Stimulated activated CD4-positive, alpha-beta T cell treated with anti-CD3 and anti-CD28 coated beads, Interleukin-4, amount 100 ng/mL, for 4 hours (primary cell): ENCODE data around the gene GAP43.

Source experiments
- DNase-seq, 2 experiments: peaks; one replicate each; pipeline ENCODE4 v3.0.0-alpha.2; 2020

Gene GAP43

DNA sequence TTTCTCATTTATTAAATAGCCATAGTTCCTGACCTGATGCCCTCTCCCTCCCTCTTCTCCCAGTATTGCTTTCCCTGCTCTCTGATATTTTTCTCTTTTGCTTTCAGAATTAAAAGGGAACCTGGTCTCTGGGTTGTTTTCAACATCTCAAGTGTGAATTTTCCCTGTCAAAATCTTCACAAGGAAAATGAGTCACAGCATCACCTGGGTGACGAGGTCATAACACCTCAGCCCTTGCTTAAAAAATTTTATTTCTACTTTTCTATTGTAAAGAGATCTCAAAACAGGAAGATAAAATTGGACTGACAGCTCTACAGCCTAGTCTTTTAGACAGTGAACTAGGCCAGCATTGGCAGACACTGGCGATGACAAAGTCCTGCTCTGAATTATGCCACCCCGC is 40.1 kb downstream of the GAP43 start:
- DNase-seq, result no peak

DNA sequence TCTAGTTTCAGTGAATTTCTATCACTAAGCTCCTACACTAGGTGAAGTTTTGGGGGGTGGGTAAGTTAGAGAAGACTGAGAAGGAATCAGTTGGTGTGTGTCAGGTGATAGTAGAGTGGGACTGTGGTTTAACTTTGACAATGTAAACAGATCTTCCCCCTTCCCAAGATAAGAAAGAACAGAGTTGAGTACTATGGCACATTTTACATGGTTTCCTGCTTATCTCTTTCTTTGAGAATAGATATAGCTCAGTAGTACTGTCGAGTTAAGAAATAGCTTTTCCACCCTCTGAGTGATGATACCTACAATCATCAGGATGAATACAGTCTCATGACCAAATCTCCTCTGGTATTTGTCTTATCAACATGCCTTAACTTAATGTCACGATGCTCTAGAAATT is 42.8 kb downstream of the GAP43 start:
- DNase-seq, result no peak

DNA sequence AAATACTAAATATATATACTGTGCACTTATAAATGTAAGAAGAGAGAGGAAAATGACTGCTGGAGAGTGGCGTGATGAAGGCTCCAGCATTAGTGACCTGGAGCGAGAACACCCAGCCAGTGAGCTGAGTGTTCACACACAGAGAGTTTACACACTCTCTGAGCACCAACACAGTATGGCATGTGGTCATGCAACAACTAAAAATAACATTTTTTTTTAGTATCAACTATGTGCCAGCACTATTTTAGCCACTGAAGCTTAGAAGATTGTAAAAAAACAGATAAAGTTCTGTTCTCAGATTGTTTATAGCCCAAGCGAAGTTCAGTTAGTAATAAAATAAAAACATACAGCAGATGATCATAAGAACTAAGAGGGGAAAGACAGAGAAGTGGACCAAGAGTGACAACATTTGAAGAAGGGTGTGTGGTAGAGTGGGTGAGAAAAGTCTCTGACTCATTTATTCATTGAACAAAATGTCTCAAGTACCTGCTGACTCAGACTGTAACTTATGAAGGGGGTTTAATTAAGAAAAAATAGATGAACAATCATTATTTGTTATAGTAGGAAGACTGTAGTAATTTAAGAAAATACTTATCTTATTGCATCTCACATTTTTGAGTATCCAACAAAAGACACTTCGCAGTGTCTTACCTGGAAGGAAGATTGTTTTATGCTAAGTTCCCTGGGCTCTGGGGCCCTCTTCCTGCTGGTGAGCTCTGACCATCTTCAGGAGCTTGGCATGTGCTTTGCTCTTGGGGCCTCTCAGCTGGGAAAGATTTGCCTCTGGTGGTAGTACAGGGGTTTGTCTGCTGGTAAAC is 43.8 kb downstream of the GAP43 start:
- no peak for DNase-seq

DNA sequence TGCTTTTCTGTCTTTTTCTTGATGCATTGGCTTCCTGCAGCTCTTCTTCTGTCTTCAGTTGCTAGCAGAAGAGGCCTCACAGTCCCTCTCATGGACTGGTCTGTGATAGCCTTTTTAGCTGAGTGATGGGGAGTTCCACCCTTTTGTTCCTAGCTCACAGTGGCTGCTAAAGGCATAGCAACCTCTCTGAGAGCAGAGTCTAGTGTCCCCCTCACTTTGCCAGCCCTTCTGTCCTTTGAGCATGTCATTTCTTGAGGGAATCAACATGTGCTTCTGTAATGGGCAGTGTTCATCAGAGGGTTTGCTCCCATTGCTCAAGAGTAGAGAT is 44.4 kb downstream of the GAP43 start:
- DNase-seq, result no peak

DNA sequence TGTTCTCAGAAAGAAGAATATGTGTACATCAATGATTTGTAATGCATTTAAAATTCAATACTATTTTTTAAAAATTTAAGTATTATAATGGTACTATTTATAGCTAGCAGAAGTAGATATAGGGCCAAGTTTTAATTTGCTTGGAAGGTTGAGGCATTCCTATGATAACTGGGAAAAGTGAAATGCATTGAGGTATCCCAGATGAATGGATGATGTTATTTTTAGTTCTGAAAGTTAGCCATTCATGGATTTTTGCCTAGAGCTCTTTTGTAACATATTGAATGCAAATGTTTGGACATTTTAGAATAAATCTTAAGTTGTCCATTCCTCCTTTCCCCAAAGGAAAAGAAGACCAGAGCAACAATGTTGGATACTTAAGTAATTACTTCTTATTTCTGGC is 47.6 kb downstream of the GAP43 start:
- DNase-seq, result no peak

DNA sequence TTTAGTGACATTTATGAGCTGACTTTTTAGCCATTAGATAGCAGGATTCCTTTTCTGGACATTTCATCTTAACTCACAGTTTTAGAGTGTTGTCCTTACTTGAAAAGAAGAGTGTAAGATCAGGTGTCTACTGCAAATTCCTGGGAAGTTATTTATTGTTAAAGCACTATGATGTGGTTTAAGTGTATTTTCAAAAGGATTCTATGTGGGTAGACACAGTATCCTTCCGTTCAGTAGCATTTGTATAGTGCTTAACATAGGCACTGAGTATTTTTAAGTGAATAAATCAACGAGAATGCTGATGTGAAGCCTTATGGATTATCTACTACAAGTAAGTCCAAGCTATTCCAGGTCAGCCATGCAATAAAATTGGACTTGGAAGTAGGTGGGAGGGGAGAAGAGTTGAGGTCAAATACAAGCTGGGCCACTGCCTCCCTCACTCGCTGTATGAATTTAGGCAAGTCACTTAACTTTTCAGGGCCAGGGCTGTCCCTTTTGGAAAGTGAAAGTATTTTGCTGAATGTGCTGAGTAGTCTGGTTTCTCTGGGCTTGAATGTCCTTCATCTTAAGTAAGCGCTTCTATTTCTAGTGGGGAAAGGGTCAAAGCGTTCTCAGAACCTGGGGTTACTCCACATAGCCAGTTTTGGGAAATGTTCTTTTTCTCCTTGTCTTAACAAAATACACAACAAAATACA is 48.6 kb downstream of the GAP43 start:
- DNase-seq, result no peak

DNA sequence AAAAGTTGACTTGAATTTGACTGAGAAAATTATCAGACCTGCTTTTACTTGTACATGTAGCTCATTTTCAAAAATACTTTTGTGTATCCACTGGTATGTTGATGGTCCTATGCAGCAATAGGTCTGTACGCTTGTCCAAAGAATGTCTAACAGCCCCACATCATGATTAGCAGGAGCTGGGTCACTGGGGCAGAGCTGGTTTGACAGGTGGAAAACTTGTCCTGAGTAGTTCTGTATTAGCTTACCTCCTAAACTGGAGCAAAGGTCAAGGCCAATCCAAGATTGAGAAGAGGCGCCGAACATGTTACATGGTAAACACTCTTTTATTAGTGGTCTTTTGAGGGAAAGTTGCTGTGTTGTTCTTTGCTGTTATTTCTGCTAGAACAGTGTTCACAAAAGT is 50.6 kb downstream of the GAP43 start:
- no peak for DNase-seq

DNA sequence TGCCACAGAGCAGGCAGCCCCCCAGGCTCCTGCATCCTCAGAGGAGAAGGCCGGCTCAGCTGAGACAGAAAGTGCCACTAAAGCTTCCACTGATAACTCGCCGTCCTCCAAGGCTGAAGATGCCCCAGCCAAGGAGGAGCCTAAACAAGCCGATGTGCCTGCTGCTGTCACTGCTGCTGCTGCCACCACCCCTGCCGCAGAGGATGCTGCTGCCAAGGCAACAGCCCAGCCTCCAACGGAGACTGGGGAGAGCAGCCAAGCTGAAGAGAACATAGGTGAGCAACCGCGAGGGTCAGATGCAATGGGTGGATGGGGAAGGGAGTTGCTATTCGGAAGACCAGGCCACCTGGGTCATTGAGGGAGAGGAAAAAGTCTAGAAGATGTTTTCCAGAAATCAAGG is 53.0 kb downstream of the GAP43 start:
- no peak for DNase-seq

DNA sequence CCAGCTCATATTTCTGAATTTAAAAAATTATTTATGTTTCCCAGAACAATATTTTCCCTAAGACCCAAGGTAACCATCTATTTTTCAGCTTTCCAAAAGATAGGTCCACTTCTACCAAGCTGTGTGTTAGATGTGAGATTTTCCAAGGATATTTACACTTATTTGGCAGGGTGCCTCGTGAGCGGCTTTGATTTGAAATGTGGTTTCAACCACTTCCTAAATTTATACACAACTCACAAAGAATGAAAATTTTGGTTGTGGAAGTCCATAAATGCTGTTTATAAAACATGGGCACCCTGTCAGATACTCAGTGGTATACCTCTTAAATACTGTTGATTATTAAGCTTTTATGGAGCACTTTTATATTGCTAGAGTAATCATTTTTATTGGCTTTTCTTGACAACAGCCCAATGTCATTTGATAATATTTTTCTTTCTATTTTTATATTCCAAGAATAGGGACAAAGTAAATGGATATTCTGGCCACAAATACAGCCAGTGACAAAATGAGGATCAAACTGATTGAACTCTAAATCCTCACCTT is 57.6 kb downstream of the GAP43 start:
- DNase-seq, result no peak

DNA sequence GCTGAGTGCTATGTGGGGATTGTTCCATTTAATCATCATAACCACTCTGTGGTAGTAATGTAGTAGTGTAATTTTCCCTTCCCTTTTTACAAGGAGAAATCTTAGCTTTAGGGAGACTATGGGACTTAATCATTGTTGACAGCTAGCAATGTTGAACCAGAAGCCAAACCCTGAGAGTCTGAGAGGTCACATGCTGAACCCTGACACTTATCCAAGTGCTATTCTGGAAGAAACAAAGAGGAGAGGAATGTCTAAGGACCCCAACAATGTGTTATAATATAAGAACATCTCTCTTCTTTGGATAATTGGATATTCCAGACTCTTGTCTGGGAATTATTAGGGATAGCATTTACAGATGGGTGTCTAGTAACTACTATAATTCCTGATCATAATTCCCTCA is 58.4 kb downstream of the GAP43 start:
- DNase-seq, result no peak

DNA sequence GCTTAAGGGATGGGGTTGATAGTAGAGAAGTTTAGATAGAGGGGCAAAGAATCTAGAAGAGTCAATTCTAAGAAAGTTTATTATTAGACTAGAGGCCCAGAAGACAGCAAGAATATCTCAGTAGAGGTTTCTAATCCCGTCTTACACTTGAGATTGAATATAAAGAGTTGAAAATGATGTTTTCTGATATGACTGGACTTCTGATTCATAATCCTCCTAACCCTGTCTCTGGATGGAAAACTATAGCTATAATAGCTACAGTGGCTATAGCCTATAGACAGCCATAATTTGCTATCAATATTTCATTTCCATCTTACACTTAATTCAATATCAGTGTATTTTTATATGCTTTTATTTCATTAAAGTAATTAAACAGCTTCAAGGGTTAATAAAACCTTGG is 60.0 kb downstream of the GAP43 start:
- DNase-seq, result no peak

DNA sequence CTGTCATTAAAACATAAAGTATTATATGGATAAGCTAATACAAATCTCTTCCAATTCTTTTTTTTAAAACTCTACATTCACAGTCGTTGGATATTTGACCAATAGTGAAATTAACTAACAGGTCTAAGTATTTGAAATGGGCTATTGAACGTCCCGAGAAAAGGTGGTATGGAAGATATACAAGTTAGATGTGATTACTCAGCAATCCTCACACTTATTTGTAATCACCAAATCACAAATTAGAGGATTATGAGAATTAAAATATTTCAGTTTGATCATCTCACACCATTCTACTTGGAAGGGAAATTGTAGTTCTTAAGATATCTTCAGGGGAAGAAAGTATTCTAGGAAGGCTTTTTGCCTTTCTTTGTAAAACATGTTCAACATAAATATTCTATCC is 60.5 kb downstream of the GAP43 start:
- no peak for DNase-seq

DNA sequence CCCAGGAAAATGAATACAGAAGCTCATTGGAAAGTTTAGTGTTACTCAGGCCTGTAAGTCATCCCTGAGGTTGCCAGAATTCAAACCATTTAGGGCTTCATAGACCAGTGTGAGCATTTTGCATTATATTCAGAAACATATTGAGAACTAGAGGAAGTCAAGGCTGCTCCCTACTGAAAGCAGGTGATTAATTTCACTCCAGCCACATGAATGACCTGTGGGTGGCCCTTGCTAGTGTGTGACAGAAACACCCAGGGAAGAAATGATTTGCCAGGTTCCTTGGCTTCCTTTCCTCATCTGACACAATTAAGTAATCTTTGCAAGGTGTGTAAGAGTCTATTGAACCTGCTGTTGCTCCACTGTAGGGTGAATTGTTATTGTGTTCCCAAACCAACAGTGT is 61.8 kb downstream of the GAP43 start:
- DNase-seq, result no peak

DNA sequence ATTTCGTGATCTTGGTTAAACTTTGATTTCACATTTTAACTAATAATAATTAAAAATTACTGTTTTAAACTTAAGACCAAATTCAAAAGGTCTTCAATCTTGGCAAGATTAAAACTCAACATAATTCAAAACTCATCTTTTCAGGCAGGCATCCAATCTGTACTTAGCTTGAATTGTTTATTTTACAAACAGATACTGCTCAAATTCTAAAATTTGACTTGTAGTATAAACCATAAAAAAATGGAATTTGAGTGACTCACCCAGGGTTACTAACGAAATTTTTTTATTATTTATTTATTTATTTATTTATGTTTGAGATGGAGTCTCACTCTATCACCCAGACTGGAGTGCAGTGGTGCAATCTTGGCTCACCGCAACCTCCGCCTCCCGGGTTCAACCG is 64.4 kb downstream of the GAP43 start:
- DNase-seq, result no peak

DNA sequence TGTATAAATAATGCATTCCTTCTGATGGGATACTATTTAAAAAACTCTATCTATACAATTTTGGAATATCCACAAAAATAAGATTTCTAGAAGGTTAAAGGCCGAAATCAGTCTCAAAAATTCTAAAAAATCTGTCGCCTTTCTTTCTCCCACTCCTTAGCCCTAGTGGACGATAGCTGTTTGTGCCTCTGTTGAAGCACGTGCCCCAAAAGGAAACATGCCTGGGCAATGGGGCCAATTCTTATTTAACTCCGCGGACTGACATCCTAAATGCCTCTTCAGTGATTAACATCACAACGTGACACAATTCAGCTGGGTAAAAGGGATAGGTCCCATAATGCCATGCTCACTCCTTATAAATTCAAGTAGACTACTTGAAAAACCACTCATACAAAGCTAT is 65.1 kb downstream of the GAP43 start:
- no peak for DNase-seq

DNA sequence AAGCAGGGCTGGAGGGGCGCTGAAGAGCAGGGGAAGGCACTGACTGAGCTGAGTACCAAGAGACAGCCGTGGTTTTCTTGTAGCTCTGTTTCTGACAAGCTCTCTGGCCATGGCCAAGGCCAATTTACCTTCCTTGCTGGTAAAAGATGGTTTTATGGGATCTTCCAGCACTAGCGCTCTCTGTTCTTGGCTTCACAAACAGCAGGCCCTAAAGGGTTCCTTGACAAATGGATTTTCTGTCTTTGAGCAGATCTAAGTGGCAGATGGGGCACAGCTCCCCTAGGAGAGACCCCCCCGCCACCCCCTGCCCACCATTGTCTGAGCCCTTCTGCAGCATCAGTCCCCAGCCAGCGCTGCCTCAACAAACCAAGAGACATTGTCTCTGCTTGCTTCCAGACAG is 66.6 kb downstream of the GAP43 start:
- no peak for DNase-seq

DNA sequence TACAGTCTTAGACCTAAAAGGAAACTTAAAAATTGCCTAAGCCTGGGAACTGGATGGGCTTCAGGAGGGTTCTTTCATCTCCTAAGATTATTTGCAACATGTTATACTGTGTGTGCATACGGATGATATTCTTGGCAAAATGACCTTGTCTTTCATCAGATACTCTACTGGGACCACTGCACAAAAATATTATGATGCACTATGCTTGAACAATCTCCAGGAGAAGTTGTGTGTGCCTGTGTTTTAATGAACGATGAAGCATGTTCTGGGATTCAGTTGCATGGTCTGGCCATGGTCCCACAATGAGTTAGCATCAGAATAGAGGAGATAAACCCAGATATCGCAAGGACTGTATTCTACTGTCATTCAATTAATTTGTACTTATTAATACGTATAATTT is 68.7 kb downstream of the GAP43 start:
- no peak for DNase-seq

DNA sequence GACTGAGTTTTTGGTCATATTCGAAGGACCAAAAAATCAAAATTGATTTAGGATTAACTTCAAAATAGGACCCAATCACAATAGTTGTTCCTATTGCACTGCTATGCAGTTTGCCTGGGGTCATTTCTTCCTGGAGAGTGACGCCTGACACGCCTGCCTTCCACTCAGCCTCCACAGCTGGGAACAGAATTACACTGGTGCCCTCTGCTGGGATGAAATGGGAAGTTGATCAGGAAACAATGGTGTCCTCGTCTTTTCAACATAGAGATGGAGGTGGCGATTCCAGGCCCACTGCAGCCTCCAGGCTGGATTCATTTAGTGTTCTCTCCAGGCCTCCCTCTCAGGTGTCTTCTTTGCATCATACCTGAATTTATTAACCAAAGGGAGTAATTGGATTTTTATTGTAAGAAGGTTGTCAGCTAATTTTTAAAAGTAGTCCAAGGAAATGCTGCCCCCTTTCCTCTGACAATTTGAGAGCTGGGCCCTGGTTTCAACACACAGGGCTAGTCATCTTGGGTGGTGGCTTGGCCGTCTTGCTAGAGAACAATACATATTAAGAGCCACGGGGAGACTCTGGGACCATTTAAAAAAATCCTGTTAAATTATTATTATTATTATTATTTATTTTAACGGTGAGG is 69.7 kb downstream of the GAP43 start:
- DNase-seq, result peak; percentile 43 to 46

DNA sequence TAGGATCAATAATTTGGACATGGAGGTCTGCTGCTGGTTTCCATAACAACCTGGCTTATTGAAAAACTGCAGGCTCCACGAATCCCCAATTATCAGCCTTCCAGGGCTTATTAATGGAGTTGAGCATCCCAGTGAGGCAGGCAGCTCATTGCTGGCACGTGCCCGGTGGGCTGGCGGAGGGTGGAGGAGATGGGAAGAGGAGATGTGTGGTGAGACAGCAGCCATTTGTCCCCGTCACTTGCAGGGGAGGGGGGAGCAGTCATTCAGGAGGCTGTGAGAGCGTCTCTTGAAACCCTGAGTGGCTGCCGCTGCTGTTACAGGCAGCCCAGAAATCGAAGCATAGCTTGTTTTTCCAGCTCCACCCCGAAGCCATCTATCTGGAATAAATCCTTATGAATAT is 70.6 kb downstream of the GAP43 start:
- DNase-seq, result no peak

DNA sequence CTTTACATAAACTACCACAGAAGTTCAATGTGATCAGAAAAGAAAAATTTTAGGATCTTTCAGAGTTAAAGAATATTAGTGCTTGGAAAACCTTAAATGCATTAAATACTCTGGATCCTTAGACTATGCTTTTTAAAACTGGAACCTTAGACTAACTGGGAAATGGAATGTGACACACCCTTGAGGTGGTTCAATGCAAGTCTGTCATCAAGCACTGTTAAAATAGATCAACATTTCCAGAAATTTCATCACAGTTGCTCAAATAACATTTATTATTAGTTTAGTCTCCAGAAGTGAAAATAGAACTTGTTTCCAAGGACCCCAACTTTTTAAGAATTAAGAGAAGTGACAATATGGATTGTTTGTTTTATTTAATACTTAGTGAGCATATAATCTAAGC is 71.8 kb downstream of the GAP43 start:
- DNase-seq, result no peak

DNA sequence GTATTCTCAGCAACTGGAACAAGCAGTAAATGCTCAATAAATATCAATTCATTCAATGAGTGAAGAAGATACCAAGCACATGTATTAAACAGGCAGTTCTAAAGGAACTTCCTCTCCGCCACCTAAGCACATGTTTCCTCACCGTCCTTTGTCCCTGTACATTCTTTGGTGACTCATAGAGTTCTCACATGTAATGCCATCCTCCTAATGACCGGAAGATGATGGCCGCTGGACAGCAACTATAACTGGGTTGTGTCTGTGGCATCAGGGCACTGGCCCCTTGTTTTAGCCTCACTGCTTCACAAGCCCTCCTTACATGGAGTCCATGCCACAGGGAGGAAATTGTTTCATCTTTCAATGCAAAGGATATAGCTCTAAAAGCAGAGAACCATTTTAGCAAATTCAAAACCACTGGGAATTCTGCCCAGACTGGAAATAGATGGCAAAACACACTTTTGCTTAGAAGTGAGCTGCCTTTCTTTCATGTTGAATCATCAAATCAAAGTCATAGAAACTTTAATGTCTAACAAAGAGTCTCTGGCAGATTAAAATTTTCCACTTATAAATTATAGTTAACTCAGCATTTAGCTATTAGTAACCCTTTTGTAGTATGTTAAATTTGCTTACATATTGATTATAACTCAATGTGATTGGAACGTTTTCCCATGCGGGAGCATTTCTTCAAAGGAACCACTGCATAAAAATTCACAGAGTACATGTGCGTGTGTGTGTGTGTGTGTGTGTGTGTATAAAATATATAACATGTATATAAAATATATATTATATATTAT is 74.1 kb downstream of the GAP43 start:
- no peak for DNase-seq

DNA sequence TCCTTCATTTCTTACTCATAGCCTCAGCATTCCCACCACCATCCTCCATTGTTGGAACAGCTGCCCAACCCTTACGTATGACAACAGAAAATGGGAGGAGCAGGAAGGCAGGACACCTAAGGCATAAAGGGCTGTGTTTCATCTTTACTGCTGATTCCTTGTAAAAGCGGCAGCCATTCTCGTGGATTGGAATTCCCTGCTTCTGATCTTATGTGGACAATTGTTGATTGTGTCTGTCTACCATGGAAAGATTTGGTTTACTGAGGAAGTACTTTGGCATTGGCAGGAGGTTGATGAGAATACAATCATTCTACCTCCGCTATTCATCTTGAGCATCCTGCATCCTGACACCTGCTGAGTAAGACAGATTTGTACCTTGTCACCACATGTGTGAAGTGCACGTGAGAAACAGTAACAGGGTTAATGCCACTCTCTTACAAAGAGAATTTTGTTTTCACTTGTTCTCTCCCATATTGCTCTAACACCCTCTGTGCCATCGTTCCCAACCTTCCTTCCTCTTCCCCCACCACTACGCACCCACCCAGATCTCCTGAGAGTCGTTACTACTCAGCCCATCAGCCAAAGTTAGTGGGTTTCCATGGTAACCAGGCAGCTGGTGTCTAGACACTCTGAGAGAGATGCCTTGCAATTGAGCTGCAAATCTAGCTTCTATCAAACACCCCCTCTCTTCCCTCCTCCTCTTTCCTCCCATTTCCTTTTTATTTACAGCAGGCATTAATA is 75.7 kb downstream of the GAP43 start:
- no peak for DNase-seq

DNA sequence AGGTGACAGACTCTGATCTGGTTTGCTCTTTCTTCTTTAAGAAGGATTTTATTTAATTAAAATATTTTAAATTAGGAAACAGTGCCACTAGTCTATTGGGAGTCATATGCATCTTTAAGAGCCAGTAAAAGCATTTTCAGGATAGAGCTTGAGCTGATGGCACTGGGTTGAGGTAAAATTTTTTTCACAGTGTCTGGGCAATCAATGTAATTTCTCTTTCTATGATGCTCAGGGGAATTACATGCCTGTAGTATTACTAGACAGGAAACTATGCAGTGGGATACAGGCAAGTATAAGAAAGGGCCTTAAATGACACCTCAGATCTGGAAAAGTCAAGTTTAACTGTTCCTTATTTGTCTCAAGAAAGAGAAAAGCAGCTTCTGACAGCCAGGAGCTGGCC is 76.4 kb downstream of the GAP43 start:
- DNase-seq, result no peak
